Stimulated activated naive CD8-positive, alpha-beta T cell treated with anti-CD3 and anti-CD28 coated beads, Interleukin-15, Interleukin-2, amounts not matched to agents 100 ng/mL and 50 ng/mL, for 24 hours (primary cell): ENCODE results near the gene DCAF8.

Experiments used
- H3K27ac Mint-ChIP-seq: one replicate; pipeline ENCODE4 v1.8.0; 2021; ENCODE audit warnings: mild to moderate bottlenecking, mixed read lengths
- H3K27me3 Mint-ChIP-seq: one replicate; pipeline ENCODE4 v1.8.0; 2021; ENCODE audit warnings: mixed read lengths
- H3K36me3 Mint-ChIP-seq: one replicate; pipeline ENCODE4 v1.8.0; 2021; ENCODE audit warnings: low read depth, mixed read lengths
- H3K4me1 Mint-ChIP-seq: one replicate; pipeline ENCODE4 v1.8.0; 2021; ENCODE audit warnings: low read depth, mixed read lengths
- H3K4me3 Mint-ChIP-seq: one replicate; pipeline ENCODE4 v1.8.0; 2021; ENCODE audit warnings: mild to moderate bottlenecking, mixed read lengths
- H3K9me3 Mint-ChIP-seq: one replicate; pipeline ENCODE4 v1.8.0; 2021; ENCODE audit warnings: mixed read lengths

The DCAF8 gene

DNA sequence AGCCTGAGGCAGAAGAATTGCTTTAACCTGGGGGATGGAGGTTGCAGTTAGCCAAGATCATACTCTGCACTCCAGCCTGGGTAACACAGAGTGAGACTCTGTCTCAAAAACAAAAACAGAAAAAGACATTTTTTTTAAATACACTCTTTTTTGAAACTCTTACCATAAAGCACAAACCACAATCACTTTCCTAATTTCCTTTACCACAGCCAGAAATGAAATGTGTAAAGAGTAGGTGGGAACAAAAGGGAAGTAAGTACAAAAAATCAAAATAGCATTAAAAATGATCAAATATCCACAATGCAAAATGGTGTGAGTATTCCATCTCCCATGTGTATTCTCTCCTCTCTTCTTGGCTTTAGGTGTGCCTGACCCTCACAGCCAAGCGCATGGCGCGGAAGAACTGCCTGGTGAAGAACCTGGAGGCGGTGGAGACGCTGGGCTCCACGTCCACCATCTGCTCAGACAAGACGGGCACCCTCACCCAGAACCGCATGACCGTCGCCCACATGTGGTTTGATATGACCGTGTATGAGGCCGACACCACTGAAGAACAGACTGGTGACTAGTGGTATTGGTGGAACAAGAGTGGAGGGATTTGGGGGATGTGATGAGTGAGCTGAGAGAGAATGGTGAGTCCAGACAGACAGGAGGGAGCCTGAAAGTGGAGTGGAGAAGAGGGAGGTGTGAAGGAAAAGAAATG lies 96.0 kb downstream of the DCAF8 start:
- Mint-ChIP-seq H3K9me3 (no peaks in the 10 kb centered on the region), H3K4me1 (peaks cover 40% of the 10 kb centered on the region), H3K4me3 (no peak overlapping the region), H3K27me3 (peaks cover 12% of the 10 kb centered on the region), H3K27ac (no peak overlapping the region), H3K36me3 (no peaks in the 10 kb centered on the region)
